AG09309 (cell line): ENCODE results near the gene BABAM2.

ENCODE experiments used
- DNase-seq: peaks from one replicate; pipeline ENCODE4 v3.0.0-alpha.2; 2010; ENCODE audit warnings: low read depth
- H3K4me3 ChIP-seq: 2 replicates; pipeline ENCODE4 v1.5.1; 2011; ENCODE audit warnings: mild to moderate bottlenecking, low read depth, low read length, moderate library complexity; ENCODE audit not compliant: control insufficient read depth
- CTCF ChIP-seq: IDR thresholded peaks from 2 replicates; pipeline ENCODE4 v1.5.1; 2011; ENCODE audit warnings: mild to moderate bottlenecking, low read depth, low read length, inconsistent platforms; ENCODE audit not compliant: insufficient read depth, control insufficient read depth; ENCODE audit errors: missing control alignments

The BABAM2 gene

DNA sequence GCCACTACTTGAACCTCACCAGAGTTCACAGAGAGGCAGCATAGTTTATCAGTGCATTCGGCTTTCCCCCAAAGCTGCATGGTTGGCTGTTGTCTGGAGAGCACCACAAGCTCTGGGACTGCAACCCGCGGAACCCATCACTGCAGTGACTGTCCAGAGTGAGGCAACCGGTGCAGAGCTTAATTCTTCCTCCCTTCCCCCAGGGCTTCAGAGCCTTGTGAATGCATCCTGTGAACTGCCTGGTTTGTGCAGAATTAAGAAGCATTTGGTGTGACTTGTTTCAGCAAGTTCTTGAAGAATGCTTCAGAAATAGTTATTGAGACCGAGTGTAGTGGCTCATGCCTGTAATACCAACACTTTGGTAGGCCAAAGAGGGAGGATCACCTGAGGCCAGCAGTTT is 402.9 kb downstream of the BABAM2 start:
- H3K4me3 ChIP-seq: no peak overlapping the region
- no peak for DNase-seq
- no peak for TF ChIP-seq CTCF

DNA sequence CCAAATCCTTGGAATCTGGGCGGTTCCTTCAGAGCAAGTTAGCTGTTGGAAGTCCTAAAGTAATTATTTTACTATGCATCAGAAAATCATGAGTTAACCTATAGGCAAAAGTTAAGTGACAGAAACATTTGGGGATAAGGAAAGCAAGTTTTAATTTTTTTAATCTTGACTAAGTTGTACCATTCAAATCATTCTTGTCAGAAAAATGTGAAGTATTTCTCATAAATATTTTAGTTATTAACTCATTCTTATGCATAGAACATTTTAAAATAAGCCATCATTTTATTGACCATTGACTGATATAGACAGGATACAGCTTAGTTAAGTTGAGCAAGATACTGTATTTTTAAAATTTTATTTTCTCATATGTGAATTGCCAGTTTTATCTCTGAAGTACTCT is 403.9 kb downstream of the BABAM2 start:
- H3K4me3 ChIP-seq: no peak overlapping the region
- TF ChIP-seq CTCF: no peak
- DNase-seq: no peak

- DNase-seq: no peak
- no peak for TF ChIP-seq CTCF
- H3K4me3 ChIP-seq: no peak overlapping the region
These were observed 405.7 kb downstream of the BABAM2 start for GRCh38 chr2:28296243-28296642.

GRCh38 chr2:28296904-28297303 is 406.4 kb downstream of the BABAM2 start:
- DNase-seq: no peak
- no peak for TF ChIP-seq CTCF
- no peak overlapping the region for H3K4me3 ChIP-seq

- TF ChIP-seq CTCF: no peak
These were observed 407.0 kb downstream of the BABAM2 start for GRCh38 chr2:28297531-28297930.

GRCh38 chr2:28298406-28298805 is 407.9 kb downstream of the BABAM2 start:
- no peak overlapping the region for H3K4me3 ChIP-seq
- no peak for DNase-seq
- TF ChIP-seq CTCF: no peak

More at GRCh38 chr2:28297531-28297930, 407.0 kb downstream of the BABAM2 start:
- no peak overlapping the region for H3K4me3 ChIP-seq
- DNase-seq: no peak
